TTC549 (cell line): ENCODE measurements around the gene TPTE.
"Not testable (repeated sequence)": the region's sequence is repeated elsewhere in the genome, so short reads cannot be mapped to it uniquely, and the experiment has no call there.

Experiments
- FAIRE-seq: peaks from 2 replicates; lab custom pipeline; 2012; peaks lifted over from hg19 to GRCh38; lab: Jason Lieb, UNC

TPTE gene

DNA sequence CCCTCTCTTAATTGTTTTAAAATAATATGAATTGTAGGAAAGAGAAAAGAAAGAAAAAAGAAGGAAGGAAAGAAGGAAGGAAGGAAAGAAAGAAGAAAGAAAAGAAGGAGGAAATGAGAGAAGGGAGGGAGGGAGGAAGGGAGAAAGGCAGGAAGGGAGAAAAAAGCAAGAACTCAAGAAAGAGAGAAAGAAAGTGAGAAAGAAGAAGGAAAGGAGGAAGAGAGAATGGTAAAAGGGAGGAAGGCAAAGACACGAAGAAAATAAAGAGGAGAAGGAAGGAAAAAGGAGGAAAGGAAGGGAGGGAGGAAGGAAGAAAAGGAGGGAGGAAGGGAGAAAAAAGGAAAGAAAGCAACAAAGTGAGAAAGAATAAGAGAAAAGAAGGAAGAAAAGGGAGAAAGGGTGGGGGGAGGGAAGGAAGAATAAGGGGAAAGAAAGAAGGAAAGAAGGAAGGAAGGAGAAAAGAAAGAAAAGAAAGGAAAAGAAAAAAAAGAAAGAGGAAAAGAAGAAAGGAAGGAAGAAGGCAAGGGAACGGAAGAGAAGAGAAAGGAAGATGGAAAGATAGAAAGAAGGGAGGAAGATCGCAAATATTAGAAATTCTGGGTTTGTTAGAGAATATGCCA lies 95.9 kb downstream of the TPTE start:
- not testable (repeated sequence) for FAIRE-seq

GRCh38 chr21:10627316-10627863 lies 106.0 kb downstream of the TPTE start:
- no peak for FAIRE-seq

GRCh38 chr21:10629239-10629638 lies 107.9 kb downstream of the TPTE start:
- FAIRE-seq, result not testable (repeated sequence)

DNA sequence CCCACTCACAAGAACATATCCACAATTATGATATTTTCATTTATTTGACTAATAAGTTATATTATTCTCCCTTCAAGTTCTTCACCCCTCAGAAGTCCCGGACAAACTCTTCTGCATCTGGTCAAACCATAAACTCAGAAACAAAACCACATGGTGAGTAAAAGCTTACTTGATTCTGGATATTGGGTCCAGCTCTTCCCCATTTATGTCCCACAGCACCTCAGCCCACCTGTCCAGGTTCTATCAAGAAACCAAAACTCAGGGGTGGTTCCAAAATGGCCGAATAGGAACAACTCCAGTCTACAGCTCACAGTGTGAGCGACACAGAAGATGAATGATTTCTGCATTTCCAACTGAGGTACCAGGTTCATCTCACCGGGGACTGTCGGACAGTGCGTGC lies 109.4 kb downstream of the TPTE start:
- not testable (repeated sequence) for FAIRE-seq

DNA sequence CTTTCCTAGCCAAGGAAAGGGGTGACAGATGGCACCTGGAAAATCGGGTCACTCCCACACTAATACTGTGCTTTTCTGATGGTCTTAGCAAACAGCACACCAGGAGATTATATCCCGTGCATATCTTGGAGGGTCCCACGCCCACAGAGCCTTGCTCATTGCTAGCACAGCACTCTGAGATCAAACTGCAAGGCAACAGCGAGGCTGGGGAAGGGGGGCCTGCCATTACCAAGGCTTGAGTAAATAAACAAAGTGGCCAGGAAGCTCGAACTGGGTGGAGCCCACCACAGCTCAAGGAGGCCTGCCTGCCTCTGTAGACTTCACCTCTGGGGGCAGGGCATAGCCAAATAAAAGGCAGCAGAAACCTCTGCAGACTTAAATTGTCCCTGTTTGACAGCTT lies 109.9 kb downstream of the TPTE start:
- FAIRE-seq, result not testable (repeated sequence)

DNA sequence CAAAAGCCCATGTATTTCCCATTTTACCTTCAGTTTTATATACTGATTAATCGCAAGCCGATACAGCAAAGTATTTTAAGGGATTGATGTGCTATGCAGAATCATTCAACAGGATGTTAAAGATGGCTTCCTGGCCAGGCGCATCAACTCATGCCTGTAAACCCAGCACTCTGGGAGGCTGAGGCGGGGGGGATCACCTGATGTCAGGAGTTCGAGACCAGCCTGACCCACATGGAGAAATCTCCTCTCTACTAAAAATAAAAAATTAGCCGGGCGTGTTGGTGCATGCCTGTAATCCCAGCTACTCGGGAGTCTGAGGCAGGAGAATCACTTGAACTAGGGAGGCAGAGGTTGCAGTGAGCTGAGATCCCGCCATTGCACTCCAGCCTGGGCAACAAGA lies 116.8 kb downstream of the TPTE start:
- FAIRE-seq, result not testable (repeated sequence)

DNA sequence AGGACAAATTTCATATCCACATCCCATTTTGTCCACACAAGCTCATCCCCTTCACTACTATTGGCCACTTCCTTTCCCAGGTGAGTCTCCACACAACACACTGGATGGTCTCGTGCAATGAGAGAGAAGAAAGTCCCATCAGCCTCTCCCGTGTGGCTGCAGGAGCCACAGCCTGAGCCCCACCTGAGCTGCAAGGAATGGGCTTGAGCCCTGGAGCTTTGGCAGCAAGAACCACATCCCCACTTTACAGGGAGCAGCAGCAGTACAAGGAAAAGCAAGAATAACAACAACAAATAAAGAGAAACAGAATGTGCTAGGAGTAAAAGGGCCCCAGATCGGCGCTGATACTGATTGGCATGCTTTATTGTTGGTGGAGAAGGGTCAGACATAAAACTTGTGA lies 117.7 kb downstream of the TPTE start:
- no peak for FAIRE-seq

GRCh38 chr21:10639746-10640145 lies 118.4 kb downstream of the TPTE start:
- FAIRE-seq, result not testable (repeated sequence)

DNA sequence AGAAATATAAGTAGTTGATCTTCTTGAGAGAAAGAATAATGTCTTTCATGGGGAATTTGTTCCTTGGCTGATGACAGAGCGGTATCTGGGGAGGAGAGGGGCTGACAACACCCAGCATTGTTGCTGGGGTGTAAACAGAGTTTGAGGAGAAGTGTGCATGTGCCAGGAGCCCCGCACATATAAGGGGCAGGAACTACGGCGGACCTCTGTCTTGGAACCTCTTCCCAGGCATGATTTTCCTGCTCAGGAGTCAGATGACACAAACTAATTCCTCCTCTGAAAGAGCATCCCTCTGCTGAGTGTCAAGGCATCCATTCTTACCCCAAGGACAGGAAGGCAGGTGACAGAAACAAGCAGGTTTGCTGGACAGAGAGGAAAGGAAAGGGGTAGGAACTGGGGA lies 119.1 kb downstream of the TPTE start:
- no peak for FAIRE-seq

DNA sequence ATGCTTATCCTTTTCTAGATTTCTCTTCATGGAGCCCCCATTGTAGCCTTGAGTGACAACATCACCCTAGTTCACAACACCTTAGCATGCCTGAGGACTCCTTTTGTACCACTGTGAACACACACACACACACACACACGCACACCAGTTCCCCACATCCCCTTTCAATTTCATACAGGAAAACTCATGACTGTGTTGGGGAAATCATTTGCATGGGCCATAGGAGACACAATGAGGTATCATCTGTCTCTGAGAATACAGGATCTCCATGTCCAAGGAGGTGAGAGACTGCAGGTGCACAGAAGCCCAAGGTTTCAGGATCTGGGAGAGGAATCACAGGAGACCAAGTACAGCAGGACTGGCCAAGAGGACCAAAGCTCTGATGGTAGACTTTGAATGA lies 119.7 kb downstream of the TPTE start:
- no peak for FAIRE-seq

DNA sequence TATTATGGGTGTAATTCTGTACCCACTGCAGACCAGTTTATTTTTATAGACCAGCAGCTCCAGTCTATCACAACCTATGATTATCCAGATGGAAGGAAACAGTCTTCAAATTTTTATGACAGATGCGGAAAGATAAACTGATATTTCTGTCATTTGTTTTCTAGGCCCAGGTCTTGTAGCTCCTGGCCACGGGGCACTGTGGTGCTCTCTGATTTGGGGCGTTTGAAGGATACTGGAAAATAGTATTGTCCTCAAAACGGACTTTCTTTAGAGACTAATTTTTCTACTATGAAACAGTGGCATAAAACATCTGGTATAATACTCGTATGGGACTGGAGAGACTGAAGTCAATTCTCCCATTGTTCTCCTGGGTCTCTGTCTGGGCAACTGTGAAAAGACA lies 124.3 kb downstream of the TPTE start:
- FAIRE-seq, result not testable (repeated sequence)

- not testable (repeated sequence) for FAIRE-seq
These were observed 128.2 kb downstream of the TPTE start for GRCh38 chr21:10649350-10650149.

- not testable (repeated sequence) for FAIRE-seq
These were observed 128.9 kb downstream of the TPTE start for GRCh38 chr21:10650297-10650696.
